Measurements from ENCODE around the gene PROZ. TPM values are rescaled to one million over a fixed set of nuclear protein-coding genes. Genes with fewer than 3 reads are reported as not detected.
"Not testable (repeated sequence)": the region's sequence is repeated elsewhere in the genome, so short reads cannot be mapped to it uniquely, and the experiment has no call there.

Gene PROZ
- polyA plus RNA-seq, 1 donor, result 1.0 TPM

- Histone ChIP-seq H3K27ac (ENCODE audit: low read length) (no peak overlapping the region), H3K4me1 (ENCODE audit: control insufficient read depth, insufficient read depth, low read length) (peaks cover 14% of the 10 kb centered on the region), H3K9me3 (ENCODE audit: control insufficient read depth, low read depth, low read length) (peaks cover 3% of the 10 kb centered on the region), H3K27me3 (ENCODE audit: control insufficient read depth, insufficient read depth, low read length) (peaks cover 25% of the 10 kb centered on the region), H3K4me3 (ENCODE audit: low read length) (no peak overlapping the region), H3K36me3 (ENCODE audit: control insufficient read depth, insufficient read depth, low read length) (no peaks in the 10 kb centered on the region)
- no CpG with 5 or more reads among the region's 20 CpGs for WGBS (ENCODE audit: insufficient coverage, low lambda C conversion rate)
- no peak for DNase-seq
Observed at GRCh38 chr13:113159701-113160100, 1.3 kb downstream of the PROZ start.

- peaks cover 25% of the 10 kb centered on the region for H3K27me3 ChIP-seq (ENCODE audit: control insufficient read depth, insufficient read depth, low read length)
- H3K4me3 ChIP-seq (ENCODE audit: low read length), result no peak overlapping the region
- no peaks in the 10 kb centered on the region for H3K36me3 ChIP-seq (ENCODE audit: control insufficient read depth, insufficient read depth, low read length)
- H3K4me1 ChIP-seq (ENCODE audit: control insufficient read depth, insufficient read depth, low read length), result peaks cover 14% of the 10 kb centered on the region
- no peak for DNase-seq
- H3K27ac ChIP-seq (ENCODE audit: low read length), result no peak overlapping the region
- WGBS (ENCODE audit: insufficient coverage, low lambda C conversion rate), result no CpG with 5 or more reads among the region's 12 CpGs
- no peaks in the 10 kb centered on the region for H3K9me3 ChIP-seq (ENCODE audit: control insufficient read depth, low read depth, low read length)
Observed at GRCh38 chr13:113160983-113161382, 2.5 kb downstream of the PROZ start.

DNA sequence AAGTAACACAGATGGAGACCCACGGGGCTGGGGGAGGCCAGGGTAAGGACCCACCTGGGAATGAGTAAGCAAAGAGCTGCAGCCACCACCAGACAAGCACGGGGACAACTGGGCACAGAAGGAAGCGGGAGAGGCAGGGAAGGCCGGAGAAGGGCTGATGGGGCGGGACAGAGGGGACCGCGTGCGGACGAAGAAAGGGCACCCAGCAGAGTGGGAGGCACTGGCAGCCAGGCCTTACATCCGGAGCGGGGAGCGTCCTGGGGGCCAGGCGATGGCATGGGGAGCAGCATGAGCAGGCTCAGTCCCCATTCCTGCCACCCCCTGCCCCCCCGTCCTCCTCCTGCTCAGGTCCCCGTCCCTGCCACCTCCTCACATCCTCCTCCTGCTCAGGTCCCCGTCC is 3.0 kb downstream of the PROZ start:
- WGBS (ENCODE audit: insufficient coverage, low lambda C conversion rate), result no CpG with 5 or more reads among the region's 16 CpGs
- Histone ChIP-seq H3K9me3 (ENCODE audit: control insufficient read depth, low read depth, low read length) (no peaks in the 10 kb centered on the region), H3K27me3 (ENCODE audit: control insufficient read depth, insufficient read depth, low read length) (peaks cover 25% of the 10 kb centered on the region), H3K4me1 (ENCODE audit: control insufficient read depth, insufficient read depth, low read length) (peaks cover 14% of the 10 kb centered on the region), H3K36me3 (ENCODE audit: control insufficient read depth, insufficient read depth, low read length) (no peaks in the 10 kb centered on the region), H3K4me3 (ENCODE audit: low read length) (no peak overlapping the region), H3K27ac (ENCODE audit: low read length) (no peak overlapping the region)
- DNase-seq, result no peak

- not testable (repeated sequence) for H3K27ac ChIP-seq (ENCODE audit: low read length); H3K9me3 ChIP-seq (ENCODE audit: control insufficient read depth, low read depth, low read length); DNase-seq; H3K4me3 ChIP-seq (ENCODE audit: low read length); H3K36me3 ChIP-seq (ENCODE audit: control insufficient read depth, insufficient read depth, low read length)
- H3K4me1 ChIP-seq (ENCODE audit: control insufficient read depth, insufficient read depth, low read length), result peaks cover 14% of the 10 kb centered on the region
- WGBS (ENCODE audit: insufficient coverage, low lambda C conversion rate), result no CpG with 5 or more reads among the region's 13 CpGs
- H3K27me3 ChIP-seq (ENCODE audit: control insufficient read depth, insufficient read depth, low read length), result peaks cover 25% of the 10 kb centered on the region
Observed at GRCh38 chr13:113161975-113162374, 3.5 kb downstream of the PROZ start.

GRCh38 chr13:113162783-113163685 is 4.6 kb downstream of the PROZ start:
- Histone ChIP-seq H3K27me3 (ENCODE audit: control insufficient read depth, insufficient read depth, low read length) (peaks cover 25% of the 10 kb centered on the region), H3K36me3 (ENCODE audit: control insufficient read depth, insufficient read depth, low read length) (no peaks in the 10 kb centered on the region), H3K9me3 (ENCODE audit: control insufficient read depth, low read depth, low read length) (no peaks in the 10 kb centered on the region), H3K4me3 (ENCODE audit: low read length) (no peak overlapping the region), H3K27ac (ENCODE audit: low read length) (no peak overlapping the region), H3K4me1 (ENCODE audit: control insufficient read depth, insufficient read depth, low read length) (peaks cover 11% of the 10 kb centered on the region)
- DNase-seq, result no peak
- no CpG with 5 or more reads among the region's 25 CpGs for WGBS (ENCODE audit: insufficient coverage, low lambda C conversion rate)

- H3K27ac ChIP-seq (ENCODE audit: low read length), result no peak overlapping the region
- H3K4me1 ChIP-seq (ENCODE audit: control insufficient read depth, insufficient read depth, low read length), result peaks cover 6% of the 10 kb centered on the region
- WGBS (ENCODE audit: insufficient coverage, low lambda C conversion rate), result no CpG with 5 or more reads among the region's 12 CpGs
Observed at GRCh38 chr13:113164492-113164891, 6.0 kb downstream of the PROZ start.

GRCh38 chr13:113166266-113166665 is 7.8 kb downstream of the PROZ start:
- DNase-seq, result no peak
- no peak overlapping the region for H3K27ac ChIP-seq (ENCODE audit: low read length)
- H3K4me3 ChIP-seq (ENCODE audit: low read length), result no peak overlapping the region
- 100% methylated on average over 3 of the region's 10 CpGs for WGBS (ENCODE audit: insufficient coverage, low lambda C conversion rate)
- peaks cover 16% of the 10 kb centered on the region for H3K4me1 ChIP-seq (ENCODE audit: control insufficient read depth, insufficient read depth, low read length)
- H3K36me3 ChIP-seq (ENCODE audit: control insufficient read depth, insufficient read depth, low read length), result peaks cover 4% of the 10 kb centered on the region
- no peaks in the 10 kb centered on the region for H3K9me3 ChIP-seq (ENCODE audit: control insufficient read depth, low read depth, low read length)
- H3K27me3 ChIP-seq (ENCODE audit: control insufficient read depth, insufficient read depth, low read length), result peaks cover 13% of the 10 kb centered on the region

More at GRCh38 chr13:113164492-113164891, 6.0 kb downstream of the PROZ start:
- no peak overlapping the region for H3K4me3 ChIP-seq (ENCODE audit: low read length)
- peaks cover 25% of the 10 kb centered on the region for H3K27me3 ChIP-seq (ENCODE audit: control insufficient read depth, insufficient read depth, low read length)
- H3K36me3 ChIP-seq (ENCODE audit: control insufficient read depth, insufficient read depth, low read length), result no peaks in the 10 kb centered on the region
- DNase-seq, result no peak
- no peaks in the 10 kb centered on the region for H3K9me3 ChIP-seq (ENCODE audit: control insufficient read depth, low read depth, low read length)

GRCh38 chr13:113166681-113167080 is 8.2 kb downstream of the PROZ start:
- DNase-seq, result no peak
- peaks cover 16% of the 10 kb centered on the region for H3K4me1 ChIP-seq (ENCODE audit: control insufficient read depth, insufficient read depth, low read length)
- no peak overlapping the region for H3K27ac ChIP-seq (ENCODE audit: low read length)
- peaks cover 8% of the 10 kb centered on the region for H3K36me3 ChIP-seq (ENCODE audit: control insufficient read depth, insufficient read depth, low read length)
- no CpG with 5 or more reads among the region's 5 CpGs for WGBS (ENCODE audit: insufficient coverage, low lambda C conversion rate)
- H3K4me3 ChIP-seq (ENCODE audit: low read length), result no peak overlapping the region
- H3K9me3 ChIP-seq (ENCODE audit: control insufficient read depth, low read depth, low read length), result no peaks in the 10 kb centered on the region
- peaks cover 10% of the 10 kb centered on the region for H3K27me3 ChIP-seq (ENCODE audit: control insufficient read depth, insufficient read depth, low read length)

DNA sequence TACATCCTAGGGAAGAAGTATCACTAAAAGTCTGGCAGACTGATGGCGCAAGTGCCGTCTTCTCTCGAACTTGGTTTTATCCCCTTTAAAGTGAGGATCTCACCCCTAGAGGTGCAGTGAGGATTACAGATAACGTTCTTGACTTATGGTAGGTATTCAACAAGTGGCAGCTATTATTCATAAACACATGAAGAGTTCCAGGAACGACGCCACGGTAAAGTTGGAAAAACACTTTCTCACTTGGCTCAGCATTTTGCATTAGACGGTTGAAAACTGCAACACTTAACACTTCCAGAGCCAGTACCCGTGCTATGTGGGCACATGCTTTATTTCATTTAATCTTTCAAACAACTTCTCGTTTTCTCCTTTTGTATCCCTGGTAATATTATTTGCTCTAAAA is 8.7 kb downstream of the PROZ start:
- DNase-seq, result no peak
- Histone ChIP-seq H3K4me1 (ENCODE audit: control insufficient read depth, insufficient read depth, low read length) (peaks cover 16% of the 10 kb centered on the region), H3K9me3 (ENCODE audit: control insufficient read depth, low read depth, low read length) (no peaks in the 10 kb centered on the region), H3K4me3 (ENCODE audit: low read length) (no peak overlapping the region), H3K27ac (ENCODE audit: low read length) (no peak overlapping the region), H3K36me3 (ENCODE audit: control insufficient read depth, insufficient read depth, low read length) (peaks cover 13% of the 10 kb centered on the region), H3K27me3 (ENCODE audit: control insufficient read depth, insufficient read depth, low read length) (peaks cover 10% of the 10 kb centered on the region)
- WGBS (ENCODE audit: insufficient coverage, low lambda C conversion rate), result 79% methylated on average over 6 of the region's 10 CpGs

GRCh38 chr13:113167575-113167974 is 9.1 kb downstream of the PROZ start:
- WGBS (ENCODE audit: insufficient coverage, low lambda C conversion rate), result 100% methylated on average over 2 of the region's 3 CpGs
- peaks cover 16% of the 10 kb centered on the region for H3K4me1 ChIP-seq (ENCODE audit: control insufficient read depth, insufficient read depth, low read length)
- no peak overlapping the region for H3K4me3 ChIP-seq (ENCODE audit: low read length)
- H3K27me3 ChIP-seq (ENCODE audit: control insufficient read depth, insufficient read depth, low read length), result peaks cover 10% of the 10 kb centered on the region
- H3K27ac ChIP-seq (ENCODE audit: low read length), result no peak overlapping the region
- H3K9me3 ChIP-seq (ENCODE audit: control insufficient read depth, low read depth, low read length), result no peaks in the 10 kb centered on the region
- peaks cover 16% of the 10 kb centered on the region for H3K36me3 ChIP-seq (ENCODE audit: control insufficient read depth, insufficient read depth, low read length)
- DNase-seq, result no peak

DNA sequence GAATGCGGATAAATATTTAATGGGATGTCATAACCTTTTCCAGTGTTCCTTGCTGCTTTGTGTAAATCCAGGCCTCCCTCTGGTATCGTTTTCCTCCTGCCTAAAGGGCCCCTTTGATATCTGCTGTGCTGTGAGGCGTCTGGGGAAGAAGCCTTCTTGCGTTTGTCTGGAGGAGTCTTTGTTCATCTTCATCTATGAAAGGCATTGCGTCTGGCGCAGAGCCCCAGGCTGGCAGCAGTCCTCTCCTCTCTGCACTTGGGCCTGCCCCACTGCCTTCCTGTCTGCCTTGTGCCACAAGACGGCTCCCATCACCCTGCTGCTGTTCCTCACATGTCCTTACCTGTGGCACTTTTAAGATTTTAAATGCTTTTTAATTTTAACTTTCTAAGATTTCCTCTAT is 9.8 kb downstream of the PROZ start:
- Histone ChIP-seq H3K4me1 (ENCODE audit: control insufficient read depth, insufficient read depth, low read length) (peaks cover 12% of the 10 kb centered on the region), H3K36me3 (ENCODE audit: control insufficient read depth, insufficient read depth, low read length) (peaks cover 18% of the 10 kb centered on the region), H3K27ac (ENCODE audit: low read length) (no peak overlapping the region), H3K27me3 (ENCODE audit: control insufficient read depth, insufficient read depth, low read length) (peaks cover 4% of the 10 kb centered on the region), H3K9me3 (ENCODE audit: control insufficient read depth, low read depth, low read length) (no peaks in the 10 kb centered on the region), H3K4me3 (ENCODE audit: low read length) (no peak overlapping the region)
- no CpG with 5 or more reads among the region's 7 CpGs for WGBS (ENCODE audit: insufficient coverage, low lambda C conversion rate)
- no peak for DNase-seq
